CD14-positive monocyte (primary cell): ENCODE data around the gene GAP43. TPM values are rescaled to one million over a fixed set of nuclear protein-coding genes. Genes with fewer than 3 reads are reported as not detected.
"Not testable (repeated sequence)": the region's sequence is repeated elsewhere in the genome, so short reads cannot be mapped to it uniquely, and the experiment has no call there.

ENCODE experiments used
- DNase-seq, 3 donors: peaks; one replicate each; pipeline ENCODE4 v3.0.0-alpha.2; 2011 to 2022
- H2AFZ ChIP-seq: 2 replicates; pipeline ENCODE4 v1.6.0; 2012; ENCODE audit warnings: mild to moderate bottlenecking, low read depth, low read length, inconsistent platforms; ENCODE audit not compliant: insufficient read depth, poor library complexity, severe bottlenecking
- H3K27ac ChIP-seq, 2 donors: 1 replicate in 1 of 2; 2 replicates in 1 of 2; pipeline ENCODE4 v1.5.1; 2012 to 2013; ENCODE audit warnings: low read length in 2 of 2, control low read depth in 1 of 2, inconsistent platforms in 1 of 2, low read depth in 1 of 2, mild to moderate bottlenecking in 1 of 2
- H3K27me3 ChIP-seq, 2 donors: one replicate each; pipeline versions ENCODE4 v1.6.0 to v1.6.1; 2011 to 2013; ENCODE audit warnings: low read length in 2 of 2; ENCODE audit not compliant: control insufficient read depth in 2 of 2, insufficient read depth in 2 of 2
- H3K36me3 ChIP-seq, 2 donors: replicated peaks in 1 of 2; 1 replicate in 1 of 2; 2 replicates in 1 of 2; pipeline versions ENCODE4 v1.5.1 to v1.6.1; 2012 to 2013; ENCODE audit warnings: low read length in 2 of 2, control low read depth in 1 of 2, inconsistent platforms in 1 of 2, mild to moderate bottlenecking in 1 of 2; ENCODE audit not compliant: insufficient read depth in 2 of 2, control insufficient read depth in 1 of 2
- H3K4me1 ChIP-seq, 2 donors: 1 replicate in 1 of 2; 2 replicates in 1 of 2; pipeline versions ENCODE4 v1.5.1 to v1.6.1; 2012 to 2013; ENCODE audit warnings: low read length in 2 of 2, control low read depth in 1 of 2, inconsistent platforms in 1 of 2, mild to moderate bottlenecking in 1 of 2, moderate library complexity in 1 of 2; ENCODE audit not compliant: insufficient read depth in 2 of 2, control insufficient read depth in 1 of 2
- H3K4me2 ChIP-seq: replicated peaks from 2 replicates; pipeline ENCODE3; 2012; ENCODE audit warnings: low read length, moderate library complexity, mild to moderate bottlenecking; ENCODE audit not compliant: poor library complexity, severe bottlenecking; ENCODE audit errors: extremely low read depth
- H3K4me3 ChIP-seq, 3 experiments: fragments of 200-600 bp in 1 of 3; sonication (generic) in 1 of 3; replicated peaks in 1 of 3; 1 replicate in 2 of 3; 2 replicates in 1 of 3; pipeline ENCODE4 v1.5.1; 2011 to 2013; ENCODE audit warnings: low read length in 3 of 3, mild to moderate bottlenecking in 3 of 3, control low read depth in 2 of 3, low read depth in 2 of 3, inconsistent platforms in 1 of 3, moderate library complexity in 1 of 3
- H3K79me2 ChIP-seq: 2 replicates; pipeline ENCODE4 v1.6.0; 2012; ENCODE audit warnings: mild to moderate bottlenecking, control low read depth, inconsistent platforms, low read length, moderate library complexity; ENCODE audit not compliant: insufficient read depth
- H3K9ac ChIP-seq: 2 replicates; pipeline ENCODE4 v1.6.0; 2017; ENCODE audit warnings: low read length, mild to moderate bottlenecking; ENCODE audit not compliant: insufficient read depth, poor library complexity, severe bottlenecking
- H3K9me3 ChIP-seq, 2 donors: replicated peaks in 1 of 2; 1 replicate in 1 of 2; 2 replicates in 1 of 2; pipeline versions ENCODE4 v1.5.1 to v1.6.1; 2012 to 2013; ENCODE audit warnings: low read length in 2 of 2, control low read depth in 1 of 2; ENCODE audit not compliant: control insufficient read depth in 1 of 2, insufficient read depth in 1 of 2
- H4K20me1 ChIP-seq: 2 replicates; pipeline ENCODE4 v1.6.0; 2012; ENCODE audit warnings: mild to moderate bottlenecking, low read length, control low read depth, moderate library complexity; ENCODE audit not compliant: insufficient read depth
- H3K27ac Mint-ChIP-seq, 7 donors: one replicate each; pipeline ENCODE4 v1.8.0; 2020; ENCODE audit warnings: mild to moderate bottlenecking in 7 of 7, mixed read lengths in 7 of 7, moderate library complexity in 6 of 7, inconsistent platforms in 2 of 7
- H3K27me3 Mint-ChIP-seq, 3 donors: one replicate each; pipeline ENCODE4 v1.8.0; 2021 to 2022; ENCODE audit warnings: low read depth in 3 of 3, mild to moderate bottlenecking in 3 of 3, mixed read lengths in 3 of 3, moderate library complexity in 3 of 3, inconsistent platforms in 1 of 3
- H3K36me3 Mint-ChIP-seq, 2 donors: one replicate each; pipeline ENCODE4 v1.8.0; 2020; ENCODE audit warnings: mixed read lengths in 2 of 2, inconsistent platforms in 1 of 2, mild to moderate bottlenecking in 1 of 2
- H3K4me1 Mint-ChIP-seq: one replicate; pipeline ENCODE4 v1.8.0; 2020; ENCODE audit warnings: mild to moderate bottlenecking, mixed read lengths
- H3K4me3 Mint-ChIP-seq, 2 donors: one replicate each; pipeline ENCODE4 v1.8.0; 2020; ENCODE audit warnings: mild to moderate bottlenecking in 2 of 2, mixed read lengths in 2 of 2, moderate library complexity in 1 of 2
- H3K9me3 Mint-ChIP-seq, 7 donors: one replicate each; pipeline ENCODE4 v1.8.0; 2020 to 2022; ENCODE audit warnings: mixed read lengths in 7 of 7, mild to moderate bottlenecking in 6 of 7, moderate library complexity in 6 of 7, inconsistent platforms in 2 of 7
- CTCF ChIP-seq: fragments of 200-600 bp; IDR thresholded peaks from one replicate; pipeline ENCODE4 v1.8.0; 2022; ENCODE audit warnings: antibody characterized with exemption, mild to moderate bottlenecking
- WGBS: methylation state at CpG from one replicate; pipeline ENCODE4 v1.1.5; 2013; ENCODE audit warnings: missing lambda C conversion rate; ENCODE audit not compliant: insufficient coverage; 5-methylcytosine and 5-hydroxymethylcytosine counted together
- intact Hi-C, 2 donors: fragments of 100-400 bp; cut with micrococcal nuclease; formaldehyde crosslinking; loops; one replicate each; pipeline versions ENCODE4 v1.15.0 to v1.15.1; 2023
- polyA plus RNA-seq, 3 donors: library from polyadenylated mRNA; depleted of rRNA in 1 of 3; unstranded in 2 of 3; stranded (reverse) in 1 of 3; fragments of 300-500 nt in 2 of 3; fragments of >200 nt in 1 of 3; fragmentation: Illumina TruSeq in 2 of 3; gene quantifications; 1 replicate in 2 of 3; 2 replicates in 1 of 3; pipeline ENCODE4 v1.2.3, GENCODE V29; 2012 to 2021

The GAP43 gene
- polyA plus RNA-seq, 3 donors, result not detected

GRCh38 chr3:115741650-115742049 lies 118.3 kb downstream of the GAP43 start:
- no peaks in the 10 kb centered on the region for H3K79me2 ChIP-seq
- intact Hi-C loops, result no loop called here
- no peak overlapping the region for H3K4me3 ChIP-seq
- no peak overlapping the region for H3K4me3 Mint-ChIP-seq
- H3K27me3 ChIP-seq, result no peaks in the 10 kb centered on the region
- no peak overlapping the region for H3K4me2 ChIP-seq
- H3K36me3 ChIP-seq, result no peaks in the 10 kb centered on the region
- no peaks in the 10 kb centered on the region for H3K4me1 ChIP-seq
- no peak overlapping the region for H3K27ac Mint-ChIP-seq
- no peak overlapping the region for H2AFZ ChIP-seq
- 96% methylated on average over 5 of the region's 5 CpGs for WGBS
- peaks cover 15 to 37% (median 26%) of the 10 kb centered on the region in 7 donors for H3K9me3 Mint-ChIP-seq
- TF ChIP-seq CTCF, result no peak
- peaks cover 0 to 3% (median 0%) of the 10 kb centered on the region in 3 donors for H3K27me3 Mint-ChIP-seq
- H3K9ac ChIP-seq, result no peak overlapping the region
- no peak for DNase-seq
- H3K36me3 Mint-ChIP-seq, result no peaks in the 10 kb centered on the region
- H3K27ac ChIP-seq, result no peak overlapping the region
- no peaks in the 10 kb centered on the region for H3K4me1 Mint-ChIP-seq
- peaks cover 9 to 20% of the 10 kb centered on the region in 2 donors for H3K9me3 ChIP-seq
- H4K20me1 ChIP-seq, result no peaks in the 10 kb centered on the region

- H3K36me3 ChIP-seq, H3K4me1 Mint-ChIP-seq, H3K79me2 ChIP-seq, H3K27me3 ChIP-seq, H2AFZ ChIP-seq, H3K4me2 ChIP-seq, H3K9ac ChIP-seq, H3K27ac Mint-ChIP-seq, H3K36me3 Mint-ChIP-seq, H3K4me3 ChIP-seq, intact Hi-C loops, H3K27me3 Mint-ChIP-seq, H3K27ac ChIP-seq, H4K20me1 ChIP-seq, H3K4me3 Mint-ChIP-seq, H3K4me1 ChIP-seq, DNase-seq: not testable (repeated sequence)
- 94% methylated on average over 3 of the region's 4 CpGs for WGBS
- peaks cover 12 to 32% (median 19%) of the 10 kb centered on the region in 7 donors for H3K9me3 Mint-ChIP-seq
- H3K9me3 ChIP-seq, result peaks cover 9 to 14% of the 10 kb centered on the region in 2 donors
These were observed 121.2 kb downstream of the GAP43 start for GRCh38 chr3:115744516-115744915.

- H4K20me1 ChIP-seq, H3K9me3 ChIP-seq, H3K36me3 ChIP-seq, H3K4me3 ChIP-seq, H3K4me1 ChIP-seq, H3K4me1 Mint-ChIP-seq, H3K9ac ChIP-seq, H3K36me3 Mint-ChIP-seq, H3K4me2 ChIP-seq, H3K27me3 Mint-ChIP-seq, H3K4me3 Mint-ChIP-seq, H3K27me3 ChIP-seq, H3K79me2 ChIP-seq, H2AFZ ChIP-seq, H3K27ac ChIP-seq, H3K27ac Mint-ChIP-seq, intact Hi-C loops, DNase-seq: not testable (repeated sequence)
- H3K9me3 Mint-ChIP-seq, result peaks cover 1 to 19% (median 9%) of the 10 kb centered on the region in 7 donors
- no CpG with 5 or more reads among the region's 1 CpG for WGBS
These were observed 129.7 kb downstream of the GAP43 start for GRCh38 chr3:115752978-115753377.
